Measurements from ENCODE around the gene ZNF865. TPM values are rescaled to one million over a fixed set of nuclear protein-coding genes. Genes with fewer than 3 reads are reported as not detected.

ZNF865 gene
- total and polyA plus RNA-seq, 2 of the 8 experiments (the other 6 are each of a cell fraction or from before 2014, with no cell fraction given): 3.5 to 13.6 TPM

DNA sequence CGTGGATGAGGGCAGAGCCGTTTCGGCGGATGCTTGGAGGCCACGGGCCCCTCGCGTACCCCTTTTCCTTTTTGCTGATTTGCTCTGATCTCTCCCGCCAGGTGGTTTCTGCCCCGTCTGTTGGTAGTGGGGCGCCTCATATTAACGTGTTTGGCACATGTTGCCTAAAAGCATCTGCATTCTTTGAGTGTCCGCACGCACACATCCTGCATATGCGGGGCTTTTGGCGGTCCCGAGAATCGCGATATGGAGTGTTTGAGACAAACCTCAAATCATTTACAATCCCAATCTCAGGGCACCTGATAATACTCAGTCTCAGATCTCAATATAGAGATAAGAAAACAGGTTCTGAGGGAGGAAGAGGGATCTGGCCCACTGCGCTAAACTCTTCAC is 50.2 kb downstream of the ZNF865 start:
- H2AK5ac ChIP-seq (ENCODE audit: low read depth, low read length): peak overlapping the region; percentile 70; the same call in 1 of the 2 replicates
- H3K4me3 ChIP-seq (ENCODE audit: extremely low read depth in 1 of 4, insufficient read depth in 2 of 4, low read depth in 3 of 4, low read length in 4 of 4): peak overlapping the region; percentile 84 to 93 (median 92)
- H3K18ac ChIP-seq (ENCODE audit: extremely low read depth, low read length): peak overlapping the region; percentile 95
- peaks cover 4 to 11% (median 6%) of the 10 kb centered on the region in 4 experiments; a peak in 4 of 8 replicates for H3K36me3 ChIP-seq (ENCODE audit: control insufficient read depth in 2 of 4, insufficient read depth in 4 of 4, low read length in 3 of 4)
- peaks cover 45 to 53% of the 10 kb centered on the region in 2 experiments for H3K79me2 ChIP-seq (ENCODE audit: control insufficient read depth in 1 of 2, insufficient read depth in 2 of 2, low read length in 2 of 2)
- H3K4me1 ChIP-seq (replicated peaks in 1 of 4; ENCODE audit: control insufficient read depth in 3 of 4, insufficient read depth in 4 of 4, low read length in 3 of 4): peaks cover 3 to 18% (median 10%) of the 10 kb centered on the region in 4 experiments; a peak in 6 of 7 replicates
- POLR2A ChIA-PET (ENCODE audit: partially characterized antibody): interaction anchor here (0.9 to 5.8 kb wide), 5 partner anchors 8 to 21 kb away, joined by 5 to 75 read pairs (median 16); partner anchors contain the start of gene EPN1
- H2BK5ac ChIP-seq (ENCODE audit: low read depth, low read length): peak overlapping the region; percentile 97
- H4K20me1 ChIP-seq (replicated peaks in 1 of 2; ENCODE audit: control insufficient read depth in 1 of 2, insufficient read depth in 2 of 2, low read length in 2 of 2): peaks cover 22% of the 10 kb centered on the region in 2 experiments
- FAIRE-seq (no peak), DNase-seq (ENCODE audit: low read depth in 1 of 2, low spot score in 2 of 2) (no peak)
- no peak overlapping the region for H2BK120ac ChIP-seq (replicated peaks; ENCODE audit: low read depth, low read length)
- peaks cover 9% of the 10 kb centered on the region; the same call in 1 of the 2 replicates for H3K79me1 ChIP-seq (ENCODE audit: low read depth, low read length)
- peak in 1 of 2 experiments; percentile 51; a peak in 1 of 3 replicates for TF ChIP-seq POLR2A (IDR thresholded peaks at IDR 0.05; ENCODE audit: control extremely low read depth in 1 of 2, low read depth in 2 of 2, low read length in 2 of 2)
- peak; percentile 28 for TF ChIP-seq ASH2L (IDR thresholded peaks at IDR 0.05; ENCODE audit: low read length)
- TF ChIP-seq BACH1 (IDR thresholded peaks at IDR 0.05; ENCODE audit: low read length): no peak
- 0 out of 2 replicates have a peak, but pooled peaks have one; percentile 1 for TF ChIP-seq RBBP5 (IDR thresholded peaks at IDR 0.05; ENCODE audit: borderline replicate concordance, low read depth, low read length)
- TF ChIP-seq MAFK (IDR thresholded peaks at IDR 0.05; ENCODE audit: low read depth, low read length): no peak
- 0 out of 4 replicates have a peak, but pooled peaks of 1 of the 2 experiments have one; percentile 73 for TF ChIP-seq HDAC2 (IDR thresholded peaks at IDR 0.05; ENCODE audit: borderline replicate concordance in 1 of 2, low read depth in 2 of 2, low read length in 2 of 2)
- TF ChIP-seq CHD1 (IDR thresholded peaks at IDR 0.05; ENCODE audit: low read depth, low read length): no peak
- TF ChIP-seq SAP30 (IDR thresholded peaks at IDR 0.05; ENCODE audit: insufficient read depth, insufficient replicate concordance, low read length): peak; percentile 27
- peak; percentile 61 for TF ChIP-seq TAF1 (IDR thresholded peaks at IDR 0.05; ENCODE audit: low read depth, low read length)
- TF ChIP-seq TAF7 (optimal IDR thresholded peaks at IDR 0.05; ENCODE audit: borderline replicate concordance, low read depth, low read length): peak; percentile 21
- TF ChIP-seq CBX5 (IDR thresholded peaks at IDR 0.05; ENCODE audit: low read depth, low read length): no peak
- no peak overlapping the region for H3K23ac ChIP-seq (ENCODE audit: insufficient read length)
- peak overlapping the region; percentile 81 for H4K91ac ChIP-seq (replicated peaks; ENCODE audit: insufficient read length, low read length)
- peak overlapping the region; percentile 89 for H4K5ac ChIP-seq (ENCODE audit: insufficient read length, low read depth, low read length)
- peak overlapping the region; percentile 10; the same call in 1 of the 2 replicates for H2BK15ac ChIP-seq (ENCODE audit: low read length)
- peak overlapping the region; percentile 36 for H3K4ac ChIP-seq (replicated peaks; ENCODE audit: insufficient read length, low read depth, low read length)
- H3K9me3 ChIP-seq (ENCODE audit: insufficient read depth in 2 of 2, low read depth in 1 of 2, low read length in 1 of 2): no peaks in the 10 kb centered on the region
- CTCF ChIA-PET (ENCODE audit: partially characterized antibody): interaction anchor here (2.3 kb wide), 1 partner anchor 23 kb away, joined by 9 read pairs; no protein-coding TSS in a partner anchor
- peak overlapping the region; percentile 81 to 94 for H3K4me2 ChIP-seq (ENCODE audit: insufficient read depth in 1 of 2, low read depth in 2 of 2, low read length in 2 of 2)
- H3K56ac ChIP-seq (replicated peaks; ENCODE audit: insufficient read length, low read depth, low read length): peak overlapping the region; percentile 93
- no peaks in the 10 kb centered on the region for H3K27me3 ChIP-seq (replicated peaks in 1 of 4; ENCODE audit: control insufficient read depth in 3 of 4, extremely low read depth in 1 of 4, insufficient read depth in 3 of 4, low read length in 3 of 4)
- H2AFZ ChIP-seq (ENCODE audit: low read length): no peak overlapping the region
- 0 out of 2 replicates have a peak overlapping the region, but pooled peaks have one; percentile 13 for H2BK20ac ChIP-seq (ENCODE audit: low read length)
- WGBS, 2 experiments (ENCODE audit: extremely low coverage in 1 of 2, insufficient coverage in 1 of 2, insufficient read length in 1 of 2, insufficient replicate concordance in 2 of 2, low coverage in 1 of 2, low lambda C conversion rate in 2 of 2, missing lambda C conversion rate in 1 of 2): 0% methylated on average over 19 of the region's 19 CpGs; no CpG with 5 or more reads in 1 of the 2 experiments
- H3K23me2 ChIP-seq (ENCODE audit: low read depth, low read length): peaks cover 13% of the 10 kb centered on the region
- H2BK12ac ChIP-seq (ENCODE audit: low read depth, low read length): peak overlapping the region; percentile 6; the same call in 1 of the 2 replicates
- peak overlapping the region; percentile 92 for H4K8ac ChIP-seq (ENCODE audit: extremely low read depth, insufficient read depth, low read length)
- H3K27ac ChIP-seq (ENCODE audit: low read depth, low read length): peak overlapping the region; percentile 98
- no peak overlapping the region for H3K14ac ChIP-seq (ENCODE audit: insufficient read length)
- H3K9ac ChIP-seq (replicated peaks in 1 of 4; ENCODE audit: extremely low read depth in 1 of 4, low read depth in 3 of 4, low read length in 3 of 4): peak overlapping the region; percentile 83 to 100 (median 98)

Data from H1 (cell line).